NB4 (cell line): ENCODE measurements around the gene ZMYM2.
"Not testable (repeated sequence)": the region's sequence is repeated elsewhere in the genome, so short reads cannot be mapped to it uniquely, and the experiment has no call there.

Experiments used
- DNase-seq: peaks from one replicate; pipeline ENCODE4 v3.0.0; 2010; ENCODE audit warnings: low read depth
- H3K4me3 ChIP-seq: one replicate; pipeline ENCODE4 v1.5.1; 2011; ENCODE audit warnings: mild to moderate bottlenecking, low read depth, low read length, moderate library complexity
- MAX ChIP-seq: IDR thresholded peaks from 2 replicates; pipeline ENCODE4 v1.6.1; 2011; ENCODE audit warnings: low read depth, low read length
- MYC ChIP-seq: IDR thresholded peaks from 2 replicates; pipeline ENCODE4 v1.6.1; 2011; ENCODE audit warnings: low read depth, low read length
- POLR2A ChIP-seq: IDR thresholded peaks from 2 replicates; pipeline ENCODE4 v1.6.1; 2011; ENCODE audit warnings: mild to moderate bottlenecking; ENCODE audit not compliant: insufficient read length; ENCODE audit errors: extremely low read depth
- TF ChIP-seq, protein P1 (sequence below): IDR thresholded peaks from one replicate; pipeline ENCODE4 v1.5.1; 2012; ENCODE audit warnings: low read depth, low read length

ZMYM2 gene

DNA sequence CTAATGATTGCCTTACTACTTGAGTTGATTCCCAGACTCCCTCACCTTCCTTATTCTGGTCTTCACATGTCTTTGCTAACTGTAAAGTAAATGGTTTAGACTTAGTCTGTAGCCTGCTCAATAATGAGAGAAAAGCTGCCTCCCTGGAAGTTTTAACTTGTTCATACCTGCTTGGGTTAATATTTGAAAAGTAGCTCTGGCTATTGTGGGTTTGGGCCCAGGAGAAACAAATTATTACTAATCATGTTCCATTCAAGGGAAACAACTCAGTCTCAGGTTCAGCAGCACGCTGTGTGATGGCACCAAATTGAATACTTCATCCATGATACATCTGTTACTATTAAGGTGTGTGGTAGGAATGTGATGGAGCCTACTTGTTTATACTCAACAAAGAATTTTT, 75.0 kb downstream of the ZMYM2 start:
- TF ChIP-seq, protein P1, sequence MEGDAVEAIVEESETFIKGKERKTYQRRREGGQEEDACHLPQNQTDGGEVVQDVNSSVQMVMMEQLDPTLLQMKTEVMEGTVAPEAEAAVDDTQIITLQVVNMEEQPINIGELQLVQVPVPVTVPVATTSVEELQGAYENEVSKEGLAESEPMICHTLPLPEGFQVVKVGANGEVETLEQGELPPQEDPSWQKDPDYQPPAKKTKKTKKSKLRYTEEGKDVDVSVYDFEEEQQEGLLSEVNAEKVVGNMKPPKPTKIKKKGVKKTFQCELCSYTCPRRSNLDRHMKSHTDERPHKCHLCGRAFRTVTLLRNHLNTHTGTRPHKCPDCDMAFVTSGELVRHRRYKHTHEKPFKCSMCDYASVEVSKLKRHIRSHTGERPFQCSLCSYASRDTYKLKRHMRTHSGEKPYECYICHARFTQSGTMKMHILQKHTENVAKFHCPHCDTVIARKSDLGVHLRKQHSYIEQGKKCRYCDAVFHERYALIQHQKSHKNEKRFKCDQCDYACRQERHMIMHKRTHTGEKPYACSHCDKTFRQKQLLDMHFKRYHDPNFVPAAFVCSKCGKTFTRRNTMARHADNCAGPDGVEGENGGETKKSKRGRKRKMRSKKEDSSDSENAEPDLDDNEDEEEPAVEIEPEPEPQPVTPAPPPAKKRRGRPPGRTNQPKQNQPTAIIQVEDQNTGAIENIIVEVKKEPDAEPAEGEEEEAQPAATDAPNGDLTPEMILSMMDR = no peak
- TF ChIP-seq POLR2A (no peak), MYC (no peak), MAX (no peak)
- no peak for DNase-seq
- no peak overlapping the region for H3K4me3 ChIP-seq

GRCh38 chr13:20035130-20035529, 76.6 kb downstream of the ZMYM2 start:
- TF ChIP-seq, protein P1 = no peak

DNA sequence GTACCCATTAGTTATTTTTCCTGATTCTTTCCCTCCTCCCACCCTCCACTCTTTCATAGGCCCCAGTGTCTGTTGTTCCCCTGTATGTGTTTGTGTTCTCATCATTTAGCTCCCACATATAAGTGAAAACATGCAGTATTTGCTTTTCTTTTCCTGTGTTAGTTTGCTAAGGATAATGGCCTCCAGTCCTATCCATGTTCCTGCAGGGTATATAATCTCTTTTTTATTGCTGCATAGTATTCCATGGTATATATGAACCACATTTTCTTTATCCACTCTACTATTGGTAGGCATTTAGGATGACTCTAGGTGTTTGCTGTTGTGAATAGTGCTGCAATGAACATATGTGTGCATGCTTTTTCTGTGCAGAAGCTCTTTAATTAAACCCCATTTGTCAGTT, 79.4 kb downstream of the ZMYM2 start:
- H3K4me3 ChIP-seq = no peak overlapping the region
- TF ChIP-seq MYC (no peak), POLR2A (no peak), MAX (no peak)
- TF ChIP-seq, protein P1 = no peak
- no peak for DNase-seq

More at GRCh38 chr13:20035130-20035529, 76.6 kb downstream of the ZMYM2 start:
- H3K4me3 ChIP-seq = no peak overlapping the region
- no peak for DNase-seq

GRCh38 chr13:20042603-20043002, 84.1 kb downstream of the ZMYM2 start:
- DNase-seq, H3K4me3 ChIP-seq: not testable (repeated sequence)

DNA sequence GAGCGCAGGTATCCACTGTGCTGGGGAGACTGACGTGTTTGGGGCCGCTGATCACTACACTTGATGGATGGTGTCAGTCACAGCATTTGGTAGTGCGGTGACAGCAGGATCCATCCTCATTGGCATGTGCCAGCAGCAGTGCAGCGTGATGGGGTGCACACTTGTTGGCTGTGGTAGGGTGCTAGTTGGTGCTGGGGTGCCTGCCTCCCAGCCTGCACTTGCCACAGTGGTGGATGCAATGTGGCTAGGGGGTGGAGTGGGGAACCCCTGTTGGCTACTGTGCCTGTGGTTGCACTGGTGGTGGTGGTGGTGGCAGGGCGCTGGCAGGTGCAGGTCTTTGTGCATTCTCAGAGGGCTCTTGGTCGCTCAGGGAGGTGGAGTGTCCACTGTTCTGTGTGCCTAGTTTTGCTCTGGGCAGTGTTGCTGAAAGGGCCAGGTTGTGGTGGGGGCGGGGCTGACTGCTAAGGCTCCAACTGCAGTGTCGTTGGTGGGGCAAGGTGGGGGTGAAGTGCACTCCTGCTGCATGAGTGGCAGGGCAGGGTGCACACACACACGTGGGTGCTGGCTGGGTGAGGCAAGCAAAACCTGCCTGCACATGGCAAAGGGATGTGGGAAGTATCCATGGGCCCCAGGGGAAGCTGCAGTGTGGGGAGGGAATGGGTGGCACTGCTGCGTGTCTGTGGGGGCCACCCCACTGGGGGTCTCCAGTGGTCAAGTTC, 84.8 kb downstream of the ZMYM2 start:
- DNase-seq = no peak
- TF ChIP-seq POLR2A (no peak), MAX (no peak), MYC (no peak)
- TF ChIP-seq, protein P1 = no peak
- no peak overlapping the region for H3K4me3 ChIP-seq

DNA sequence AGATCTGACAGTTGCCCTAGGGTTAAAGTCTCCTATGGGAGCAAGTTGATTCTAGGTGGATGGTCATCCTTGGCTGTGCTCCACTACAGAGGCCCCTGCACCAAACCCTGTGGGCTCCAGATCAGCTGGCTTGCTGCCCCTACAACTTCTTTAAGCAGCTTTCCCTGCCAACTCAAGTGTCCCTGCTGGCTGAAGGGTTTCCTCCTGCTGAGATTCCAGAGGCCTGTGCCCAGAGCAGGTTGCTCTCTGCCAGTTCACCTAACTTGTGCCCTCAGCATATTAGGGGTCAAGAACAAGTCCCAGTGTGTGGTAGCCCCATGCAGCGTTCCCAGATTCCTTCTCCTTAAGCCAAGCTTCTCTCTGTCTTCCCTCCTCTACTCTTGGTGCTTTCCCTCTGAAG, 85.6 kb downstream of the ZMYM2 start:
- H3K4me3 ChIP-seq = no peak overlapping the region
- TF ChIP-seq POLR2A = no peak
- no peak for TF ChIP-seq MYC
- TF ChIP-seq MAX = no peak
- TF ChIP-seq, protein P1 = no peak
- DNase-seq = no peak
